ENCODE results near the gene MAD2L2. TPM values are rescaled to one million over a fixed set of nuclear protein-coding genes. Genes with fewer than 3 reads are reported as not detected.

Gene MAD2L2
- total RNA-seq, 1 experiment from 2014 or later = 283 TPM

DNA sequence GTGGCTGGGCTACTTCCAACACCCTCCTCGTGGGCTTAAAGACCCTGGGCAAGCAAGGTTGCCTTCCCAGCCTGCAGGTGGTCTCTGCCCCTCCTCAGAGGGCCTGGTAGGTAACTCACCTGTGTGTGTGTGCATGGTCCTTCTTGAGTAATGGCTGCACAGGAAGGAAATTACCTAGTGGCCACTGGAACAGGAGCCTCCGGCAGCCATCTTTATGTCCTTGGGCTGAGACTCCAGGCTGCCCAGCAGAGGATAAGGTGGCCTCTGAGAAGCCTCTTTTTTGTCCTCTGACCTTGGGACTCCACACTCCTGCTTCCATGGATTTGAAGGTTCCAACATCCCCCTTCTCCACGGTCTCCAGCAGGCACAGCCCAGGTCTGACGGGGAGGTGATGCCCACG, 30.5 kb upstream of the MAD2L2 start:
- no peaks in the 10 kb centered on the region; the same call in 1 of the 2 replicates for H3K27me3 Mint-ChIP-seq (ENCODE audit: low read depth)
- POLR2A ChIA-PET = interaction anchor here (0.5 to 1.4 kb wide), 4 partner anchors 21 to 818 kb away, joined by 3 to 6 read pairs (median 3); no protein-coding TSS in a partner anchor
- no peak overlapping the region for H3K27ac Mint-ChIP-seq
- TF ChIP-seq, protein P1, sequence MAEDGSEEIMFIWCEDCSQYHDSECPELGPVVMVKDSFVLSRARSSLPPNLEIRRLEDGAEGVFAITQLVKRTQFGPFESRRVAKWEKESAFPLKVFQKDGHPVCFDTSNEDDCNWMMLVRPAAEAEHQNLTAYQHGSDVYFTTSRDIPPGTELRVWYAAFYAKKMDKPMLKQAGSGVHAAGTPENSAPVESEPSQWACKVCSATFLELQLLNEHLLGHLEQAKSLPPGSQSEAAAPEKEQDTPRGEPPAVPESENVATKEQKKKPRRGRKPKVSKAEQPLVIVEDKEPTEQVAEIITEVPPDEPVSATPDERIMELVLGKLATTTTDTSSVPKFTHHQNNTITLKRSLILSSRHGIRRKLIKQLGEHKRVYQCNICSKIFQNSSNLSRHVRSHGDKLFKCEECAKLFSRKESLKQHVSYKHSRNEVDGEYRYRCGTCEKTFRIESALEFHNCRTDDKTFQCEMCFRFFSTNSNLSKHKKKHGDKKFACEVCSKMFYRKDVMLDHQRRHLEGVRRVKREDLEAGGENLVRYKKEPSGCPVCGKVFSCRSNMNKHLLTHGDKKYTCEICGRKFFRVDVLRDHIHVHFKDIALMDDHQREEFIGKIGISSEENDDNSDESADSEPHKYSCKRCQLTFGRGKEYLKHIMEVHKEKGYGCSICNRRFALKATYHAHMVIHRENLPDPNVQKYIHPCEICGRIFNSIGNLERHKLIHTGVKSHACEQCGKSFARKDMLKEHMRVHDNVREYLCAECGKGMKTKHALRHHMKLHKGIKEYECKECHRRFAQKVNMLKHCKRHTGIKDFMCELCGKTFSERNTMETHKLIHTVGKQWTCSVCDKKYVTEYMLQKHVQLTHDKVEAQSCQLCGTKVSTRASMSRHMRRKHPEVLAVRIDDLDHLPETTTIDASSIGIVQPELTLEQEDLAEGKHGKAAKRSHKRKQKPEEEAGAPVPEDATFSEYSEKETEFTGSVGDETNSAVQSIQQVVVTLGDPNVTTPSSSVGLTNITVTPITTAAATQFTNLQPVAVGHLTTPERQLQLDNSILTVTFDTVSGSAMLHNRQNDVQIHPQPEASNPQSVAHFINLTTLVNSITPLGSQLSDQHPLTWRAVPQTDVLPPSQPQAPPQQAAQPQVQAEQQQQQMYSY (CRISPR knock-in tag; IDR thresholded peaks at IDR 0.05) = no peak
- TF ChIP-seq MYBL2 (CRISPR knock-in tag; IDR thresholded peaks at IDR 0.05) = no peak
- no peak for TF ChIP-seq TEAD4 (CRISPR knock-in tag; IDR thresholded peaks at IDR 0.05)
- TF ChIP-seq, protein P2, sequence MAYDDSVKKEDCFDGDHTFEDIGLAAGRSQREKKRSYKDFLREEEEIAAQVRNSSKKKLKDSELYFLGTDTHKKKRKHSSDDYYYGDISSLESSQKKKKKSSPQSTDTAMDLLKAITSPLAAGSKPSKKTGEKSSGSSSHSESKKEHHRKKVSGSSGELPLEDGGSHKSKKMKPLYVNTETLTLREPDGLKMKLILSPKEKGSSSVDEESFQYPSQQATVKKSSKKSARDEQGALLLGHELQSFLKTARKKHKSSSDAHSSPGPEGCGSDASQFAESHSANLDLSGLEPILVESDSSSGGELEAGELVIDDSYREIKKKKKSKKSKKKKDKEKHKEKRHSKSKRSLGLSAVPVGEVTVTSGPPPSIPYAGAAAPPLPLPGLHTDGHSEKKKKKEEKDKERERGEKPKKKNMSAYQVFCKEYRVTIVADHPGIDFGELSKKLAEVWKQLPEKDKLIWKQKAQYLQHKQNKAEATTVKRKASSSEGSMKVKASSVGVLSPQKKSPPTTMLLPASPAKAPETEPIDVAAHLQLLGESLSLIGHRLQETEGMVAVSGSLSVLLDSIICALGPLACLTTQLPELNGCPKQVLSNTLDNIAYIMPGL (CRISPR knock-in tag; IDR thresholded peaks at IDR 0.05) = no peak
- TF ChIP-seq ZNF532 (CRISPR knock-in tag; IDR thresholded peaks at IDR 0.05; ENCODE audit: borderline replicate concordance) = no peak
- TF ChIP-seq CDX4 (CRISPR knock-in tag; IDR thresholded peaks at IDR 0.05; ENCODE audit: borderline replicate concordance) = no peak
- TF ChIP-seq ZSCAN18 (CRISPR knock-in tag; IDR thresholded peaks at IDR 0.05) = no peak
- TF ChIP-seq IRF1 (CRISPR knock-in tag; IDR thresholded peaks at IDR 0.05) = no peak
- TF ChIP-seq MAX (CRISPR knock-in tag; IDR thresholded peaks at IDR 0.05) = no peak
- no peak for TF ChIP-seq GABPB1 (CRISPR knock-in tag; IDR thresholded peaks at IDR 0.05)
- no peak for TF ChIP-seq HMGA2 (CRISPR knock-in tag; IDR thresholded peaks at IDR 0.05)
- no peak for TF ChIP-seq AR (CRISPR knock-in tag; IDR thresholded peaks at IDR 0.05)
- TF ChIP-seq ZNF425 (CRISPR knock-in tag; conservative IDR thresholded peaks at IDR 0.05) = no peak
- TF ChIP-seq TP53 (CRISPR knock-in tag; IDR thresholded peaks at IDR 0.05) = no peak
- no peak for TF ChIP-seq TCF7 (CRISPR knock-in tag; IDR thresholded peaks at IDR 0.05; ENCODE audit: low read depth)
- no peak for TF ChIP-seq MXD4 (CRISPR knock-in tag; IDR thresholded peaks at IDR 0.05; ENCODE audit: borderline replicate concordance)

More for the DNA sequence above, 30.5 kb upstream of the MAD2L2 start:
- DNase-seq (ENCODE audit: low spot score) (no peak), ATAC-seq (no peak)
- CTCF ChIA-PET = interaction anchor here (0.8 to 5.8 kb wide), 35 partner anchors 9 to 182 kb away, joined by 3 to 55 read pairs (median 6); partner anchors contain the start of genes AGTRAP, DRAXIN, FBXO2 and FBXO44
- H3K36me3 Mint-ChIP-seq = peaks cover 7% of the 10 kb centered on the region; the same call in 1 of the 2 replicates
- no peak overlapping the region for H3K4me3 Mint-ChIP-seq
- no peaks in the 10 kb centered on the region for H3K9me3 Mint-ChIP-seq
- H3K4me1 Mint-ChIP-seq = peaks cover 22% of the 10 kb centered on the region
